Naive thymus-derived CD4-positive, alpha-beta T cell (primary cell): Measurements from ENCODE around the gene HIVEP3. TPM values are rescaled to one million over a fixed set of nuclear protein-coding genes. Genes with fewer than 3 reads are reported as not detected.

Experiments
- ATAC-seq: fragments of 150-1000 bp; cut with Tn5 transposase; 2 replicates; pipeline ENCODE4 v1.10.0; 2021; ENCODE audit warnings: mild to moderate bottlenecking, moderate library complexity
- CTCF ChIA-PET: fragments of 350-600 bp; sonication (Branson Sonifier 250); formaldehyde crosslinking; loops from one replicate; lab custom pipeline; 2021; ENCODE audit warnings: antibody characterized with exemption; lab: Charles Lee
- POLR2A ChIA-PET: fragments of 350-600 bp; sonication (Branson Sonifier 250); formaldehyde crosslinking; loops from one replicate; lab custom pipeline; 2021; ENCODE audit warnings: antibody characterized with exemption, inconsistent platforms; lab: Charles Lee
- DNase-seq, 9 donors: peaks; one replicate each; pipeline versions ENCODE4 v3.0.0 to v3.0.0-alpha.2; 2020 to 2022; ENCODE audit warnings: mixed read lengths in 1 of 9
- H3K27ac ChIP-seq: one replicate; pipeline ENCODE4 v1.7.0; 2013; ENCODE audit warnings: mild to moderate bottlenecking, low read depth, low read length, moderate library complexity
- H3K27me3 ChIP-seq, 2 donors: one replicate each; pipeline ENCODE4 v1.7.0; 2013; ENCODE audit warnings: low read length in 2 of 2, mild to moderate bottlenecking in 2 of 2, moderate library complexity in 2 of 2; ENCODE audit not compliant: control insufficient read depth in 2 of 2, insufficient read depth in 2 of 2
- H3K36me3 ChIP-seq, 3 experiments: 1 replicate in 2 of 3; 2 replicates in 1 of 3; pipeline ENCODE4 v1.7.0; 2013; ENCODE audit warnings: low read length in 3 of 3, mild to moderate bottlenecking in 3 of 3, moderate library complexity in 1 of 3; ENCODE audit not compliant: insufficient read depth in 3 of 3, control insufficient read depth in 2 of 3
- H3K4me1 ChIP-seq, 2 donors: one replicate each; pipeline ENCODE4 v1.7.0; 2013; ENCODE audit warnings: low read length in 2 of 2, mild to moderate bottlenecking in 2 of 2, moderate library complexity in 1 of 2; ENCODE audit not compliant: control insufficient read depth in 2 of 2, insufficient read depth in 2 of 2
- H3K4me3 ChIP-seq: 2 replicates; pipeline ENCODE4 v1.7.0; 2013; ENCODE audit warnings: mild to moderate bottlenecking, low read length
- H3K9me3 ChIP-seq, 3 experiments: 1 replicate in 2 of 3; 2 replicates in 1 of 3; pipeline ENCODE4 v1.7.0; 2013; ENCODE audit warnings: low read length in 3 of 3; ENCODE audit not compliant: control insufficient read depth in 2 of 3
- H3K27ac Mint-ChIP-seq, 9 donors: one replicate each; pipeline ENCODE4 v1.8.0; 2020 to 2022; ENCODE audit warnings: mixed read lengths in 9 of 9, mild to moderate bottlenecking in 8 of 9, moderate library complexity in 5 of 9, inconsistent platforms in 2 of 9
- H3K27me3 Mint-ChIP-seq, 5 donors: one replicate each; pipeline ENCODE4 v1.8.0; 2021 to 2022; ENCODE audit warnings: mixed read lengths in 5 of 5, mild to moderate bottlenecking in 1 of 5
- H3K36me3 Mint-ChIP-seq, 5 donors: one replicate each; pipeline ENCODE4 v1.8.0; 2020 to 2022; ENCODE audit warnings: mixed read lengths in 5 of 5, mild to moderate bottlenecking in 3 of 5, inconsistent platforms in 1 of 5
- H3K4me1 Mint-ChIP-seq, 7 donors: one replicate each; pipeline ENCODE4 v1.8.0; 2020 to 2022; ENCODE audit warnings: mixed read lengths in 7 of 7, mild to moderate bottlenecking in 3 of 7, inconsistent platforms in 1 of 7
- H3K4me3 Mint-ChIP-seq, 10 donors: one replicate each; pipeline ENCODE4 v1.8.0; 2020 to 2022; ENCODE audit warnings: mild to moderate bottlenecking in 10 of 10, mixed read lengths in 10 of 10, moderate library complexity in 6 of 10, inconsistent platforms in 2 of 10
- H3K9me3 Mint-ChIP-seq, 11 donors: one replicate each; pipeline ENCODE4 v1.8.0; 2020 to 2022; ENCODE audit warnings: mixed read lengths in 11 of 11, mild to moderate bottlenecking in 4 of 11, inconsistent platforms in 1 of 11, moderate library complexity in 1 of 11
- intact Hi-C, 2 donors: fragments of 100-400 bp; cut with micrococcal nuclease; formaldehyde crosslinking; loops; one replicate each; pipeline ENCODE4 v1.15.1; 2023
- polyA plus RNA-seq, 2 donors: library from polyadenylated mRNA; unstranded; fragments of 300-500 nt; fragmentation: Illumina TruSeq; gene quantifications; one replicate each; pipeline ENCODE4 v1.2.3, GENCODE V29; 2021
- total RNA-seq, 6 experiments: library from RNA in 5 of 6; stranded (reverse) in 5 of 6; gene quantifications; 1 replicate in 5 of 6; 2 replicates in 1 of 6; pipeline ENCODE4 v1.2.3 and lab custom pipeline; 2021 to 2026

Gene HIVEP3
- total and polyA plus RNA-seq, 7 experiments from 2014 or later, result 4.3 to 19.1 (median 7.0) TPM

DNA sequence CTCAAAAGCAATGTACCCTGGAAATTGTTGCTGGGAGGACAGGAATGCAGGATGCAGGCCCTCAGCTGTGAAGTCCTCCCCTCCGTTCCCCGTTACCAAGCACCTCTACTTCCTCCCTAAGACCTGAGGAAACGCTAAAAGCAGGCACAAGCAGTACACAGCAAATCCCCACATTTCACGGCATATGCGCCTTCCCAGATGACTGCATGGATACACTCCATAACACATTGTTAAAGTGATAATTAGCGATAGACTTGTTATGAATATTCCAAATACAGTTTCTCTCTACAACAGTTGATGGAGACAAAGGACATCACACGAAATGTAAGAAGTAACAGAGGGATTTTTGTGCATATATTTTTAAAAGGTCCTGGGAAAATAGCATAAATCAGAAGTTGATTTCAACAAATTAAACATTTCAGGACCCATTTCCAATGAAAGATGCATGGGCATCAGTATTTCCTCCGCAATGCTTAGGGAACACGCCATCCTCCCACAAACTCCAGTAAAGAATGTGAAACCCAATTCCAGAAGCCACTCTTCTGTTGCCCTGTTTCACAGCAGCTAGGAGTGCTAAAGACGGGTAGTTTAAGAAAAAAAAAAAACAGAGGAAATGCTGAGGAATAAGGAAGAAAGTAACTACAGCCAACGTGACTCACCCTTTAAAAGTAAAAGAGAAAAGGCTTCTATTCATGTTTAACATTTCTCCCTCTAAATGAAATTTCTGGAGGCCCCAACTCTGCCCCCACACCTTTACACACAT is 75.5 kb downstream of the HIVEP3 start:
- H3K4me3 Mint-ChIP-seq, result no peak overlapping the region
- H3K27me3 Mint-ChIP-seq, result peaks cover 0 to 3% (median 0%) of the 10 kb centered on the region in 5 donors
- DNase-seq (no peak), ATAC-seq (no peak)
- peaks cover 0 to 15% (median 12%) of the 10 kb centered on the region in 5 donors for H3K36me3 Mint-ChIP-seq
- no peaks in the 10 kb centered on the region for H3K9me3 Mint-ChIP-seq
- H3K27ac Mint-ChIP-seq, result no peak overlapping the region
- CTCF ChIA-PET, result no interaction called here
- Histone ChIP-seq H3K4me3 (no peak overlapping the region), H3K9me3 (no peaks in the 10 kb centered on the region), H3K36me3 (no peaks in the 10 kb centered on the region), H3K27ac (no peak overlapping the region), H3K4me1 (no peaks in the 10 kb centered on the region), H3K27me3 (no peaks in the 10 kb centered on the region)
- intact Hi-C loops, result no loop called here
- POLR2A ChIA-PET, result no interaction called here
- peaks cover 0 to 18% (median 11%) of the 10 kb centered on the region in 7 donors for H3K4me1 Mint-ChIP-seq

DNA sequence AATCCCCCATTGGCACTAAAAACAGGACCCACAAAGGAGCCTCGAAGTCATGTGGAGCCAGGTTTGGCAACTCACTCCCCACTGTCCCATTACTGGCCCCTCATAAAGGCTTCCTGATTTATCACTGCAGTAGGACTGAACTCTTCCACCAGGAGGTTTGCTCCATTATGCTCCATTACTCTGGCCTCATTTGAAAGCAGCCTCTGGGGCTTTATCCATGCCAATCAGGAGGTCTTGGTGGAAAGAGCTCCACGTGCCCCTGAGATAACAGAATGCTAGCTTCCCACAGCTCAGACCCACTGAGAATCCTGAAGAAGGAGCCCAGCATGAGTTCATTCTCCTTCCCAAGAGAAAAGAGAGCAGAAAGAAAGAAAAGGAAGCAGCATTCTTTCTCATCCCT is 76.4 kb downstream of the HIVEP3 start:
- H3K36me3 ChIP-seq, result no peaks in the 10 kb centered on the region
- H3K27ac Mint-ChIP-seq, result no peak overlapping the region

GRCh38 chr1:41840592-41841246 is 78.0 kb downstream of the HIVEP3 start:
- Mint-ChIP-seq H3K4me1 (peaks cover 0 to 15% (median 6%) of the 10 kb centered on the region in 7 donors), H3K36me3 (peaks cover 0 to 4% (median 0%) of the 10 kb centered on the region in 5 donors), H3K9me3 (peaks cover 0 to 2% (median 0%) of the 10 kb centered on the region in 11 donors), H3K4me3 (no peak overlapping the region), H3K27me3 (peaks cover 0 to 3% (median 0%) of the 10 kb centered on the region in 5 donors), H3K27ac (no peak overlapping the region)
- ATAC-seq (no peak), DNase-seq (no peak)
- no peak overlapping the region for H3K4me3 ChIP-seq
- H3K36me3 ChIP-seq, result no peaks in the 10 kb centered on the region
- H3K4me1 ChIP-seq, result no peaks in the 10 kb centered on the region
- ChIA-PET POLR2A (no interaction called here), CTCF (no interaction called here)
- H3K27ac ChIP-seq, result no peak overlapping the region
- no peaks in the 10 kb centered on the region for H3K27me3 ChIP-seq
- no peaks in the 10 kb centered on the region for H3K9me3 ChIP-seq
- intact Hi-C loops, result no loop called here

More for the DNA sequence above, 76.4 kb downstream of the HIVEP3 start:
- H3K4me3 ChIP-seq, result no peak overlapping the region
- Mint-ChIP-seq H3K4me3 (no peak overlapping the region), H3K36me3 (peaks cover 0 to 12% (median 11%) of the 10 kb centered on the region in 5 donors), H3K9me3 (no peaks in the 10 kb centered on the region), H3K27me3 (peaks cover 0 to 3% (median 0%) of the 10 kb centered on the region in 5 donors), H3K4me1 (peaks cover 0 to 18% (median 10%) of the 10 kb centered on the region in 7 donors)
- H3K27ac ChIP-seq, result no peak overlapping the region
- H3K4me1 ChIP-seq, result no peaks in the 10 kb centered on the region
- no peak for DNase-seq
- no peaks in the 10 kb centered on the region for H3K9me3 ChIP-seq
- CTCF ChIA-PET, result no interaction called here
- POLR2A ChIA-PET, result no interaction called here
- intact Hi-C loops, result no loop called here
- no peaks in the 10 kb centered on the region for H3K27me3 ChIP-seq
- ATAC-seq, result no peak

- H3K27ac ChIP-seq, result no peak overlapping the region
- CTCF ChIA-PET, result no interaction called here
- H3K27ac Mint-ChIP-seq, result no peak overlapping the region
These were observed 80.5 kb downstream of the HIVEP3 start for GRCh38 chr1:41838266-41838665.

GRCh38 chr1:41837691-41838090 is 81.0 kb downstream of the HIVEP3 start:
- Histone ChIP-seq H3K27me3 (no peaks in the 10 kb centered on the region), H3K9me3 (no peaks in the 10 kb centered on the region), H3K4me3 (no peak overlapping the region), H3K36me3 (no peaks in the 10 kb centered on the region), H3K27ac (no peak overlapping the region), H3K4me1 (no peaks in the 10 kb centered on the region)
- intact Hi-C loops, result no loop called here
- H3K36me3 Mint-ChIP-seq, result peaks cover 0 to 4% (median 0%) of the 10 kb centered on the region in 5 donors
- POLR2A ChIA-PET, result no interaction called here
- H3K4me3 Mint-ChIP-seq, result no peak overlapping the region
- CTCF ChIA-PET, result interaction anchor here (0.7 kb wide), 1 partner anchor 1099 kb away, joined by 3 read pairs; no protein-coding TSS in a partner anchor
- H3K4me1 Mint-ChIP-seq, result peaks cover 0 to 10% (median 5%) of the 10 kb centered on the region in 7 donors
- H3K27ac Mint-ChIP-seq, result no peak overlapping the region
- H3K27me3 Mint-ChIP-seq, result peaks cover 0 to 10% (median 0%) of the 10 kb centered on the region in 5 donors
- H3K9me3 Mint-ChIP-seq, result peaks cover 0 to 2% (median 0%) of the 10 kb centered on the region in 11 donors
- no peak for ATAC-seq
- no peak for DNase-seq

More at GRCh38 chr1:41838266-41838665, 80.5 kb downstream of the HIVEP3 start:
- Histone ChIP-seq H3K27me3 (no peaks in the 10 kb centered on the region), H3K36me3 (no peaks in the 10 kb centered on the region), H3K9me3 (no peaks in the 10 kb centered on the region), H3K4me1 (no peaks in the 10 kb centered on the region), H3K4me3 (no peak overlapping the region)
- POLR2A ChIA-PET, result no interaction called here
- Mint-ChIP-seq H3K36me3 (peaks cover 0 to 4% (median 0%) of the 10 kb centered on the region in 5 donors), H3K4me3 (no peak overlapping the region), H3K9me3 (peaks cover 0 to 2% (median 0%) of the 10 kb centered on the region in 11 donors), H3K4me1 (peaks cover 0 to 10% (median 5%) of the 10 kb centered on the region in 7 donors), H3K27me3 (peaks cover 0 to 6% (median 0%) of the 10 kb centered on the region in 5 donors)
- no peak for DNase-seq
- ATAC-seq, result no peak
- intact Hi-C loops, result no loop called here

DNA sequence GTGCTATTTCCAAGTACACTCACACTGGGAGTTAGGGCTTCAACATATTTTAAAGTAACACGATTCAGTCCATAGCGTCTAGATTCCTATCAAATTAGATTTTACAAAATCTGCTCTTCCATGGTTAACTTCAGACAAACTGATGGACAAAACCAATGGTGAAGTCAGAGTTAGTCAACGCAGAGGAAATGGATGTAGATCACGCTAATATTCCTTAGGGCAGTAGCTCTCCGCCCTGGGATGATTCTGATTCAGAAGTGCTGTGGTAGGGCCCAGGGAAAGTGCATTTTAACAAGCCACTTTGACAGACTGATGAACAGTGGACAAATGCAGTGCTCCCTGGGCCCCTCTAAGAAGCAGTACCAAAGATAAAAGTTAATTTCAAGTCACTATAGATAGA is 83.2 kb downstream of the HIVEP3 start:
- peaks cover 0 to 4% (median 0%) of the 10 kb centered on the region in 5 donors for H3K36me3 Mint-ChIP-seq
- Histone ChIP-seq H3K36me3 (no peaks in the 10 kb centered on the region), H3K4me3 (no peak overlapping the region), H3K9me3 (no peaks in the 10 kb centered on the region), H3K27ac (no peak overlapping the region), H3K27me3 (no peaks in the 10 kb centered on the region), H3K4me1 (no peaks in the 10 kb centered on the region)
- ChIA-PET CTCF (interaction anchor here (0.7 kb wide), 2 partner anchors 27 to 44 kb away, joined by 3 to 4 read pairs; no protein-coding TSS in a partner anchor), POLR2A (no interaction called here)
- H3K4me1 Mint-ChIP-seq, result peaks cover 0 to 6% (median 0%) of the 10 kb centered on the region in 7 donors
- intact Hi-C loops, result no loop called here
- H3K4me3 Mint-ChIP-seq, result no peak overlapping the region
- peaks cover 0 to 11% (median 0%) of the 10 kb centered on the region in 5 donors for H3K27me3 Mint-ChIP-seq
- DNase-seq, result no peak
- H3K9me3 Mint-ChIP-seq, result peaks cover 0 to 2% (median 0%) of the 10 kb centered on the region in 11 donors
- no peak overlapping the region for H3K27ac Mint-ChIP-seq
- ATAC-seq, result no peak
